ENCODE data around the gene EPHA10. TPM values are rescaled to one million over a fixed set of nuclear protein-coding genes. Genes with fewer than 3 reads are reported as not detected.

Gene EPHA10
- total RNA-seq, 1 experiment from 2014 or later, result 7.6 TPM

DNA sequence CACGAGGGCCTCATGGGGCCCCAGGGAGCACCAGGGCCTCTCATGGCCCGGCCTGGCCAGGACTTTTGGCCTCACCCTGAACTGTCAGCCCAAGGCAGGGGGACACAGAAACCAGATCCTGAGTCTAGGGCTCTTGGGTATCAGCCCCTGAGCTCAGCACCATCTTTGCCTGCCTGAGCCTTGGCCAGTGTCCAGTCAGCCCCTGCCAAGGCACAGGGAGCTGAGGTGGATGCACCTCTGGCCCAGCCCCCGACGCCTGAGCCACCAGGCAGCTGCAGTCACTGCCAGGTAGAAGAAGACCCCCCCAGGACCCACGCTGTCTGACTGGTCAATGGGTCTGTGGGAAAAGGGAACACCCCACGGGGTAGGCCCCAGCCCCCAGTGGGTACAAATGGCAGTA is 47.3 kb downstream of the EPHA10 start:
- Histone ChIP-seq H3K9me3 (ENCODE audit: insufficient read depth, low read depth) (no peaks in the 10 kb centered on the region), H3K27me3 (ENCODE audit: insufficient read depth, low read depth) (no peaks in the 10 kb centered on the region), H3K79me2 (ENCODE audit: low read depth) (no peaks in the 10 kb centered on the region), H3K9me2 (ENCODE audit: insufficient read depth) (no peaks in the 10 kb centered on the region), H3K4me3 (no peak overlapping the region), H3K27ac (no peak overlapping the region), H4K20me1 (ENCODE audit: insufficient read depth) (no peaks in the 10 kb centered on the region), H3K36me3 (ENCODE audit: low read depth) (no peaks in the 10 kb centered on the region), H3K4me1 (replicated peaks; ENCODE audit: insufficient read depth) (no peaks in the 10 kb centered on the region), H2AFZ (no peak overlapping the region), H3F3A (ENCODE audit: insufficient read depth, low read depth) (no peaks in the 10 kb centered on the region; the same call in 1 of the 2 replicates), H3K4me2 (no peak overlapping the region)
- BruUV-seq (replicated peaks), result no TSS peak
- TF ChIP-seq EZH2 (IDR thresholded peaks at IDR 0.05; ENCODE audit: low read depth), result no peak
- TF ChIP-seq, protein P1, sequence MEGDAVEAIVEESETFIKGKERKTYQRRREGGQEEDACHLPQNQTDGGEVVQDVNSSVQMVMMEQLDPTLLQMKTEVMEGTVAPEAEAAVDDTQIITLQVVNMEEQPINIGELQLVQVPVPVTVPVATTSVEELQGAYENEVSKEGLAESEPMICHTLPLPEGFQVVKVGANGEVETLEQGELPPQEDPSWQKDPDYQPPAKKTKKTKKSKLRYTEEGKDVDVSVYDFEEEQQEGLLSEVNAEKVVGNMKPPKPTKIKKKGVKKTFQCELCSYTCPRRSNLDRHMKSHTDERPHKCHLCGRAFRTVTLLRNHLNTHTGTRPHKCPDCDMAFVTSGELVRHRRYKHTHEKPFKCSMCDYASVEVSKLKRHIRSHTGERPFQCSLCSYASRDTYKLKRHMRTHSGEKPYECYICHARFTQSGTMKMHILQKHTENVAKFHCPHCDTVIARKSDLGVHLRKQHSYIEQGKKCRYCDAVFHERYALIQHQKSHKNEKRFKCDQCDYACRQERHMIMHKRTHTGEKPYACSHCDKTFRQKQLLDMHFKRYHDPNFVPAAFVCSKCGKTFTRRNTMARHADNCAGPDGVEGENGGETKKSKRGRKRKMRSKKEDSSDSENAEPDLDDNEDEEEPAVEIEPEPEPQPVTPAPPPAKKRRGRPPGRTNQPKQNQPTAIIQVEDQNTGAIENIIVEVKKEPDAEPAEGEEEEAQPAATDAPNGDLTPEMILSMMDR (conservative IDR thresholded peaks at IDR 0.05), result no peak
- intact Hi-C loops (cut with micrococcal nuclease; ENCODE audit: unreplicated experiment), result no loop called here
- ChIA-PET POLR2A (ENCODE audit: unreplicated experiment) (no interaction called here), CTCF (no interaction called here)
- DNase-seq, result no peak

DNA sequence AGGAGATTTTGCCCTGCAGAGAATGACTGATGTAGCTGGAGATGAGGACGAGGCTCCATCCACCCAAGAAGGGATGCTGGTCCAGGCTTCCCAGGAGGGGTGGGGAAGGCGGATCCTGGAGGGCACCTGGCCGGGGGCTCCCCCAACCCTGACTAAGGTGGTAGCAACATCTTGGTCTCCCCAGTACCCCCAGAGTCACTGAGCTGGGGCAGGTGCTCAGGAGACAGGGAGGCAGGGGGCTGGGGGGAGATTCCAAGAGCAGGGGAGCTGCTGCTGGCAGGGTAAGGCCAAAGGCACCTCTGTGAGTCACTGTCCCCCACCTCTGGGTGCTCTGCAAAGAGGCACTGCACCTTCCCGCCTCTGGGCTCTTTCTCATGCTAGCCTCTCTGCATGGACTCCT is 48.6 kb downstream of the EPHA10 start:
- no peaks in the 10 kb centered on the region for H3K79me2 ChIP-seq (ENCODE audit: low read depth)
- no peaks in the 10 kb centered on the region for H3K4me1 ChIP-seq (replicated peaks; ENCODE audit: insufficient read depth)
- H3K27me3 ChIP-seq (ENCODE audit: insufficient read depth, low read depth), result no peaks in the 10 kb centered on the region
- no peaks in the 10 kb centered on the region for H3K9me3 ChIP-seq (ENCODE audit: insufficient read depth, low read depth)
- DNase-seq, result no peak
- ChIA-PET POLR2A (ENCODE audit: unreplicated experiment) (no interaction called here), CTCF (no interaction called here)
- H3K4me2 ChIP-seq, result no peak overlapping the region
- peaks cover 7% of the 10 kb centered on the region; the same call in 1 of the 2 replicates for H3F3A ChIP-seq (ENCODE audit: insufficient read depth, low read depth)
- H3K36me3 ChIP-seq (ENCODE audit: low read depth), result no peaks in the 10 kb centered on the region
- intact Hi-C loops (cut with micrococcal nuclease; ENCODE audit: unreplicated experiment), result no loop called here
- H3K27ac ChIP-seq, result no peak overlapping the region
- H4K20me1 ChIP-seq (ENCODE audit: insufficient read depth), result no peaks in the 10 kb centered on the region
- H3K9me2 ChIP-seq (ENCODE audit: insufficient read depth), result no peaks in the 10 kb centered on the region
- TF ChIP-seq EZH2 (IDR thresholded peaks at IDR 0.05; ENCODE audit: low read depth), result no peak
- TF ChIP-seq, protein P1 (conservative IDR thresholded peaks at IDR 0.05), result no peak
- no peak overlapping the region for H2AFZ ChIP-seq
- no TSS peak for BruUV-seq (replicated peaks)
- H3K4me3 ChIP-seq, result no peak overlapping the region

DNA sequence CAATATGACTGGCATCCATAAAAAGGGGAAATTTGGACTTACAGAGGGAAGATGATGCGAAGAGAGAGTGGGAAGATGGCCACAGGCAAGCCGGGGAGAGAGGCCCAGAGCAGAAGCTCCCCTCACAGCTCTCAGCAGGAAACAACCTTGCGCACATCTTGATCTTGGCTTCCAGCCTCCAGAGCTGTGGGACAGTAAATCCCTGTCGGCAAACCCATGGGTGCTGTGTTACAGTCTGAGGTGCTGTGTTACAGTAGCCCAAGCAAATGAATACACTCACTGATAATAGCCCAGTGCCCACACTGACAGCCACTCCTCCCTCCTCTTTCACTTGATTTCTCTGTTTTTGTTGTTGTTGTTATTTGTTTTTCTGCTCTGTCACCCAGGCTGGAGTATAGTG is 50.2 kb downstream of the EPHA10 start:
- peaks cover 14% of the 10 kb centered on the region; the same call in 1 of the 2 replicates for H3F3A ChIP-seq (ENCODE audit: insufficient read depth, low read depth)
- no peak overlapping the region for H3K4me2 ChIP-seq
- no peak for TF ChIP-seq EZH2 (IDR thresholded peaks at IDR 0.05; ENCODE audit: low read depth)
- TF ChIP-seq, protein P1 (conservative IDR thresholded peaks at IDR 0.05), result no peak
- no peak overlapping the region for H3K4me3 ChIP-seq
- H3K4me1 ChIP-seq (replicated peaks; ENCODE audit: insufficient read depth), result no peaks in the 10 kb centered on the region
- DNase-seq, result no peak
- H3K27ac ChIP-seq, result no peak overlapping the region
- no TSS peak for BruUV-seq (replicated peaks)
- H3K9me2 ChIP-seq (ENCODE audit: insufficient read depth), result no peaks in the 10 kb centered on the region
- no peaks in the 10 kb centered on the region for H3K36me3 ChIP-seq (ENCODE audit: low read depth)
- CTCF ChIA-PET, result no interaction called here
- no peak overlapping the region for H2AFZ ChIP-seq
- H3K27me3 ChIP-seq (ENCODE audit: insufficient read depth, low read depth), result no peaks in the 10 kb centered on the region
- POLR2A ChIA-PET (ENCODE audit: unreplicated experiment), result no interaction called here
- no peaks in the 10 kb centered on the region for H3K9me3 ChIP-seq (ENCODE audit: insufficient read depth, low read depth)
- no peaks in the 10 kb centered on the region for H4K20me1 ChIP-seq (ENCODE audit: insufficient read depth)
- H3K79me2 ChIP-seq (ENCODE audit: low read depth), result no peaks in the 10 kb centered on the region
- intact Hi-C loops (cut with micrococcal nuclease; ENCODE audit: unreplicated experiment), result no loop called here
